ENCODE results near the gene ACSL1. TPM values are rescaled to one million over a fixed set of nuclear protein-coding genes. Genes with fewer than 3 reads are reported as not detected.

Gene ACSL1
- total RNA-seq, 2 donors from 2014 or later: 110 to 111 TPM

DNA sequence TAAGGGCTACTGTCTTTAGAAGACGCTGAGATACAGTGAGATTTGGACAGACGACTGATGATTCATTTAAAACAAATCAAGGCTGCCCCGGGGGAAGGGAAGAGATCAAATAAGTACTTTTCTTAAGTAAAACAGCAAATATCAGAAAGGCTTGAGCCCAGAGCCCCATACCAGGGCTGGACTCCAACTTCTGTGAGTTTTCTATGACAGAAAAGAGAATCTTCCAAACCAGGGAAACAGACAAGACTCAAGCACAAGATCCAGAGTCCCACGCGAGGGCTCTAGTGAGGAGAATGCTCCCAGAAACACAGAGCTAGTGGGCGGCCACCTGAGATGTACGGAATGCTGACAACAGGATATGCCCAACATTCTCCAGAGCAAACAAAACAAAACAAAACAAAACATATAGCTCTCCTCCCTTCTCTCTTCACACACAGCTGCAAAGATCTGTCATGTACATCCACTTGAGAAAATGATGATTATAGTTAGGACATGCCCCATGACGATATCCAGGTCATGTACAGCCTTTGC lies 13.1 kb downstream of the ACSL1 start:
- Mint-ChIP-seq H3K4me3 (peak overlapping the region; percentile 5), H3K36me3 (peaks cover 4% of the 10 kb centered on the region), H3K9me3 (no peaks in the 10 kb centered on the region), H3K27me3 (no peaks in the 10 kb centered on the region), H3K27ac (peak overlapping the region in 1 of 2 donors; percentile 14), H3K4me1 (ENCODE audit: low read depth in 2 of 2) (peaks cover 57 to 60% of the 10 kb centered on the region in 2 donors)
- DNase-seq (ENCODE audit: low spot score) (no peak), ATAC-seq (no peak)

DNA sequence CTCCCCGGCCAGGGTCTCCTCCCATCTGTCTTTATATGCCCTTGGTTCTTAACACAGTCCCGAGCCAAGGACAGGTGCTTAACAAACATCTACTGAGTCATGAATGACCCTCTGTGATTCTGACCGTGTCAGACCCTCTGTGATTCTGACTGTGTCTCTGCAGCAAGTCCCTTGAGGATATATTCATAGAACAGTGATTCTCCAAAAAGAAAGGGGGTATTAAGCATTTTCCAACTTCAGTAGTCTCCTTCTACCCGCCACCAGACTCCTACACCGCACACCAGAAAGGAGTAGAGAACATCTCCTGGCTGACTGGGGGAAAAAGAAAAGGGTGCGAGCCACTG lies 13.6 kb downstream of the ACSL1 start:
- Mint-ChIP-seq H3K36me3 (peaks cover 4% of the 10 kb centered on the region), H3K4me3 (no peak overlapping the region), H3K9me3 (no peaks in the 10 kb centered on the region), H3K4me1 (ENCODE audit: low read depth in 2 of 2) (peaks cover 57 to 59% of the 10 kb centered on the region in 2 donors), H3K27ac (no peak overlapping the region), H3K27me3 (no peaks in the 10 kb centered on the region)
- no peak for ATAC-seq
- DNase-seq (ENCODE audit: low spot score): no peak

DNA sequence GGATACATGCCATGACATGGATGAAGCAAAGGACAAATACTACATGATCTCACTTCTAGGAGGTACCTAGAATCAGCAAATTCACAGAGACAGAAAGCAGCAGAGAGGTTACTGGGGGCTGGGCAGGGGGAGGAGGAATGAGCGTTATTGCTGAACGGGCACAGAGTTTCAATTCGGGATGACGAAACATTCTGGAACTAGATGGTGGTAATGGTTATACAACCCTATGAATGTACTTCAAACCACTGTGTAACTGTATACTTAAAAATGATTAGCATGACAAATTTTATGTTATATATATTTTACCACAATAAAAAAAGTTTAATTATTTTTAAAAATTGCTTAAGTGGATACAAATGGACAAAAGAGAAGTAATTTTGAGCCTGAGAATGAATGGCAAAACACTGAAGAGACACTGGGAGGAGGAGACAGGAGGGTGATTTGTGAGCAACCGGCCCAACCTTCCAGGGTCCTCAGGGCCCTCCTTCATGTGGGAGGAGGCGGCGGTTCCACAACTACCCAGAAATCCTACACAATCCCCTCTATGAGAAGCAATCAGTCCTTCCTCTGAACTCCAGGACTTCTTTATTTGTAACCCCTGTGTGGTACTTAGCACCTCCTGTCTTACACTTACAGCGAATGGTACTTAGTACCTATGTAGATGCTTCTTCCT lies 14.1 kb downstream of the ACSL1 start:
- no peak overlapping the region for H3K4me3 Mint-ChIP-seq
- no peak for ATAC-seq
- peaks cover 54 to 57% of the 10 kb centered on the region in 2 donors for H3K4me1 Mint-ChIP-seq (ENCODE audit: low read depth in 2 of 2)
- H3K9me3 Mint-ChIP-seq: no peaks in the 10 kb centered on the region
- H3K27me3 Mint-ChIP-seq: no peaks in the 10 kb centered on the region
- DNase-seq (ENCODE audit: low spot score): no peak
- peaks cover 4% of the 10 kb centered on the region for H3K36me3 Mint-ChIP-seq
- no peak overlapping the region for H3K27ac Mint-ChIP-seq

DNA sequence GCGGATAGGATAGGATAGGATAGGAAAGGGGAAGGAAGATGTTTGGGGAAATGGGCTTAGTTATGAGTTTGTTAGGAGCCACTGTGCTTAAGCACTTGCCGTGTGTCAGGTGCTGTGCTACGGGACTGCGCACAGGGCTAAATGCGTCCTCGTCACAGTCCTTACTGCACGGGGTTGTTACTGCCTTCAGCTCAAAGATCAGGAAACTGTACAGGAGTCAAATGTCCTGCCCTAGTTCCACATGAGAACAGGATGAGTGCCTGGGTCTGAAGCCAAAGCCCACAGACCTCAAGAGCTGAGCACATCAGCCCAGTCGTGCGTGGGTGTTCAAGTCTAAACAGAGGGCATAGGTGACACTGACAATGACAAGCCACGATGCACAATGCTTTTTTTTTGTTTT lies 15.0 kb downstream of the ACSL1 start:
- no peaks in the 10 kb centered on the region for H3K9me3 Mint-ChIP-seq
- H3K36me3 Mint-ChIP-seq: peaks cover 4% of the 10 kb centered on the region
- no peak overlapping the region for H3K27ac Mint-ChIP-seq
- no peak for ATAC-seq
- no peak for DNase-seq (ENCODE audit: low spot score)
- H3K27me3 Mint-ChIP-seq: no peaks in the 10 kb centered on the region
- H3K4me1 Mint-ChIP-seq (ENCODE audit: low read depth in 2 of 2): peaks cover 55 to 57% of the 10 kb centered on the region in 2 donors
- no peak overlapping the region for H3K4me3 Mint-ChIP-seq

DNA sequence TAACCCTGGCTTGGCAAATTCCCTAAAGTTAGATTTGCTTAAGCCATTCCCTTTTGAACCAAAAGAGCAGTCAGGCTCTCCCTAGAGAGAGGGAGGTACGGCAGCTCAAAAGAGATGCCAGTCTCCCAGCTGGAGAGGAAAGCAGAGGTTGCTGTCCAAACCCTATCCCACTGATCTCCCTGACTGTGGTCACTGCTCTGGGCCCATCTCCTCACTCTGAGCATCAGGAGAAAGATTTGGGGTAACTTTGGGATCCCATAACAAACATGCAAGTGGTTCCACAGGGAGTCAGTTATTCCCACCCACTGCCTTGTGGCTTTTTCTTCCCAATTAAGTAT lies 17.1 kb downstream of the ACSL1 start:
- Mint-ChIP-seq H3K36me3 (peaks cover 4% of the 10 kb centered on the region), H3K4me1 (ENCODE audit: low read depth in 2 of 2) (peaks cover 46 to 50% of the 10 kb centered on the region in 2 donors)

DNA sequence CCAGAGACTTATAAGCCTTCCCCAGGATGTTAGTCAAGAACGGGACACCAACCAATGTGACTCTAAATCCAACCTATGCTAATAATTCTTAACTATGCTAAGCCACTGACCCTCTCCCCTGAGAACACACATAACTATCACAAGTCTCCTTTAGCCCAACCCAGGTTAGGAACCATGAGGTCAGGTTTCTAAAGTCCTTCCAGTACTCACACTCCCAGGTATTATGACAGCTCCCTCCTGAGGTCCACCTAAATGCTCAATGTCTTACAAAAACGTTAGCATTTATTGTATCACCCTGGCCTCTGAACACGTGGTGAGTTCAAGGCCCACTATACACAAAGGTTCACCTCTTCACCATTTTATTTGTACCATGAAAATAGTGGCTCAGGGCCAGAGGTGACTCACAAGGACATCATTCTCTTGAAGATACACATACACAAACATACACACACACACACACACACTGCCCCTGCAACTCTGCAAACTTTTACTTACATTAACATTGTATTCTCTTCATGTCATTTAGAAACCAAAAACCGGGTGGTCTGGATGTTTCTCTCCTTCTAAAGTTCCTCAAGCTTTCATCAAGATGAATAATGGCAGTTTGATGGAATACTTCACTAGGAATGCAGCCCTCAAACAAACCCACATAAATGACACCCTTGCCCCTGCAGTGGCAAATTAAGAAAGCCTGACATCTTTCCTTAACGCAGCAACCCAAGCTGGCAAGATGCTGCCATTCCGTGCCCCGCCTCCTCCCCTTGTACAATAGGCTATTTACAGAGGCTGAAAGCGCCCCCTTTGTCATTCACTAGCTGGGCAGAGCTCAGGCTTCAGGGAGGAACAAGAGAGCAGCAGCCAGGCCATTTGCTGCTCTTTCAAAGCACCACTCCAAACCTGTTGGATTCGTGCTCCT lies 17.7 kb downstream of the ACSL1 start:
- Mint-ChIP-seq H3K9me3 (no peaks in the 10 kb centered on the region), H3K27me3 (no peaks in the 10 kb centered on the region)
- DNase-seq (ENCODE audit: low spot score): no peak

More for the DNA sequence above, 17.1 kb downstream of the ACSL1 start:
- H3K4me3 Mint-ChIP-seq: no peak overlapping the region
- no peaks in the 10 kb centered on the region for H3K27me3 Mint-ChIP-seq
- ATAC-seq (no peak), DNase-seq (ENCODE audit: low spot score) (no peak)
- no peak overlapping the region for H3K27ac Mint-ChIP-seq
- no peaks in the 10 kb centered on the region for H3K9me3 Mint-ChIP-seq

DNA sequence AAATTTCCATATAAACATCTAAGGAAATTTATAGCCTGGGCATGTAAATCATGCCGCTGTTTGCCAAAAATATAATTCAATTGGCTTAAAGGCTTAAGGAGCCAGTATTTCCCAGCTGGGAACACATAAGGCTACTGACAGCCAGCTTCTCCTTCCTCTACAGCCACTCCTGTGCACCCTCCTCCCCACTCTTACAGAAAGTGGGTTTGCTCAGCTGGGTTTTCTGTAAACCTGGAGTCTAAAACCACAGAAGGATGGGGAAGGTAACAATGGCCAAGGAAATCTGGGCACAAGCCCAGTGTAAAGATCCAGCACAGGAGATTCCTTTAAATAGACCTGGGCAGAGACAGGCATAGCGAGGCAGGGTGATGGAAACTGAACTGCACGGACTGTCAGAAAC lies 18.5 kb downstream of the ACSL1 start:
- H3K9me3 Mint-ChIP-seq: no peaks in the 10 kb centered on the region
- ATAC-seq: no peak
- DNase-seq (ENCODE audit: low spot score): no peak
- H3K27ac Mint-ChIP-seq: no peak overlapping the region
- peaks cover 32 to 37% of the 10 kb centered on the region in 2 donors for H3K4me1 Mint-ChIP-seq (ENCODE audit: low read depth in 2 of 2)
- H3K36me3 Mint-ChIP-seq: peaks cover 4% of the 10 kb centered on the region
- no peaks in the 10 kb centered on the region for H3K27me3 Mint-ChIP-seq
- H3K4me3 Mint-ChIP-seq: no peak overlapping the region

More for the DNA sequence above, 17.7 kb downstream of the ACSL1 start:
- no peak for ATAC-seq
- H3K27ac Mint-ChIP-seq: peak overlapping the region in 1 of 2 donors; percentile 4
- peaks cover 40 to 45% of the 10 kb centered on the region in 2 donors for H3K4me1 Mint-ChIP-seq (ENCODE audit: low read depth in 2 of 2)
- H3K4me3 Mint-ChIP-seq: no peak overlapping the region
- H3K36me3 Mint-ChIP-seq: peaks cover 4% of the 10 kb centered on the region

DNA sequence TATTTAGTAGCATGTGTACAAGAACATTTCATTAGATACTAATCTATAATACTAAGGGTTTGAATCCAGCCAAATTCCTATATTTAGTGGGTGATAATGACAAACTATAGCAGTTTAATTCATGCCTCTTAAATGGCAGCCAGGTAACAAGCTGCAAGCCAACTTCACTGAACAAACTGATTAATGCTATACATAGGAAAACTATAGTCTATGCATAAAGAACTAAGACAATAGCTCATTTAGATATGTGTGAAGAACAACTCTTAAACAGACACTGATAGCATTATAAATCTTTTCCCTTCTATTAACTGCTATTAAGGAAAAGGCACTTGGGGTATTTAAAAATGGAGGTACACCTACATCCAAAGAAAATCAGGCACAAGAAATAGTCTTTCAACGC lies 19.1 kb downstream of the ACSL1 start:
- peaks cover 27 to 35% of the 10 kb centered on the region in 2 donors for H3K4me1 Mint-ChIP-seq (ENCODE audit: low read depth in 2 of 2)
- DNase-seq (ENCODE audit: low spot score) (no peak), ATAC-seq (no peak)
- peaks cover 4% of the 10 kb centered on the region for H3K36me3 Mint-ChIP-seq
- H3K27ac Mint-ChIP-seq: peak overlapping the region in 1 of 2 donors; percentile 4
- no peaks in the 10 kb centered on the region for H3K27me3 Mint-ChIP-seq
- H3K9me3 Mint-ChIP-seq: no peaks in the 10 kb centered on the region
- H3K4me3 Mint-ChIP-seq: no peak overlapping the region

DNA sequence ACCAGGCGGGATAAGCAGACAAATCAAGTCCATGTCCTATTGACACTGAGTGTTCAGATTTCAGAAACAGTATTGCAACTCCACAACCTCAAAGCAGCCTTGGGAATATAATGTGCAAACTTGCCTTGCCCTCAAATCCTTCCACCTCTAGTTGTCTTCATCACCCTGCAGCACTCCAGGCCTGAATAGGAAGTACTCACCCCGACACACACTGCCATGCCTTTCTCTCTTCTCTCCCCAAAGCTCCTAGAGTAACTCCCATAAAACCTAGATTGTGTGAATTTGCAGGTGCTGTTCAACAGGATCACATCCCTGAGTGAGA lies 19.6 kb downstream of the ACSL1 start:
- Mint-ChIP-seq H3K9me3 (no peaks in the 10 kb centered on the region), H3K4me3 (no peak overlapping the region), H3K4me1 (ENCODE audit: low read depth in 2 of 2) (peaks cover 24 to 35% of the 10 kb centered on the region in 2 donors), H3K36me3 (peaks cover 4% of the 10 kb centered on the region), H3K27me3 (no peaks in the 10 kb centered on the region), H3K27ac (peak overlapping the region in 1 of 2 donors; percentile 4)
- ATAC-seq (no peak), DNase-seq (ENCODE audit: low spot score) (no peak)

DNA sequence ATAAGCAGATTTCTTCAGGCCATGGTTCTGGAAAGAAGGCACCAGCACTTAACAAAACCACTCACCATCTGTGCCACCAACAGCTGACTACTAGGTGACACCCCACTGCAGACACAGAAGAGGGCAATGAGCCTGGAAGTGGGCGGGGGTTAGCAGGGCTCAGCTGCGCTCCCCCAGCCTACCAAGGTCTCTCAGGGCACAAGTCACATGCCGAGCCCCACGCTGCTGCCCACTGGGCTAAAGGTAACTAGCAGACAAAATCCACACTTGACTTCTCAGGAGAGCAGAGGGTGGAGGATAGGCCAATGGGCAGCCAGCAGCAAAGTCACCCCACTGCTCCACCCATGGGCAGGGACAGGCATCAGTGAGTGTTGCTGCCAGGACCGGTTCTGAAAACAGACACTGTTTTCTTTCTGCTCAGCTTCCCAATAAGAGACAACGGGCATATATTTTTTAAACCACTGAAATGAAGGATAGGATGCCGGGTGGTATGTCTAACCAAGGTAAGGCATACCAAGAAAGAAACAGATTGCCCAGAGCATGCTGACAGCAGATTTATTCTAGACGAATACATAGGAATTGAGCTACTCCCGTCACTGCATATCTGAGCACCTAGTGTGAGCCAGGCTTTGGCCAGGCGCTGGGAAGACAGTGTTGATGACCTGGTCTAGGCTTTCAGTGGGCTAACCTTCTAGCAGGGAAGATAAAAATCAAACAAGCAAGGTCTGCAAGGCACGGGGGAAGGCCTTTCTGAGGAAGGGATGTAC lies 20.1 kb downstream of the ACSL1 start:
- DNase-seq (ENCODE audit: low spot score): no peak
- no peaks in the 10 kb centered on the region for H3K9me3 Mint-ChIP-seq
- H3K4me3 Mint-ChIP-seq: no peak overlapping the region
- H3K4me1 Mint-ChIP-seq (ENCODE audit: low read depth in 2 of 2): peaks cover 22 to 33% of the 10 kb centered on the region in 2 donors
- H3K27ac Mint-ChIP-seq: peak overlapping the region in 1 of 2 donors; percentile 4
- no peaks in the 10 kb centered on the region for H3K27me3 Mint-ChIP-seq
- peaks cover 4% of the 10 kb centered on the region for H3K36me3 Mint-ChIP-seq
- ATAC-seq: peak in 1 of 2 donors; percentile 48

DNA sequence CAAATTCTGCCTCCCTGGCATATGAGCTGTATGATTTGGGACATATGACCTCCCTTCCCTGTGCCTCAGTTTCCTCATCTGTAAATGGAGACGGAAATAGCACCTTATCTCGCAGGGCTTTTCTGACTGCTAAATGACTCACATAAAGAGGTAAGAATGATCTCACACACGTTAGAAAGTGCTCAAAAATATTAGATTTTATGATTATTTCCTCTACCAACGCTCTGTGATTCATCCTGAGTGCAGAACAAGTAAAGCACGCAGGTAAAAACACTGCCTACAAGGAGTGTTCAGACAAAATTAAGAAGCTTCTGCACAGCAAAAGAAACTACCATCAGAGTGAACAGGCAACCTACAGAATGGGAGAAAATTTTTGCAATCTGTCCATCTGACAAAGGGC lies 21.1 kb downstream of the ACSL1 start:
- H3K27me3 Mint-ChIP-seq: no peaks in the 10 kb centered on the region
- no peaks in the 10 kb centered on the region for H3K36me3 Mint-ChIP-seq
- H3K4me3 Mint-ChIP-seq: no peak overlapping the region
- peaks cover 18 to 28% of the 10 kb centered on the region in 2 donors for H3K4me1 Mint-ChIP-seq (ENCODE audit: low read depth in 2 of 2)
- ATAC-seq (no peak), DNase-seq (ENCODE audit: low spot score) (no peak)
- no peak overlapping the region for H3K27ac Mint-ChIP-seq
- H3K9me3 Mint-ChIP-seq: no peaks in the 10 kb centered on the region

DNA sequence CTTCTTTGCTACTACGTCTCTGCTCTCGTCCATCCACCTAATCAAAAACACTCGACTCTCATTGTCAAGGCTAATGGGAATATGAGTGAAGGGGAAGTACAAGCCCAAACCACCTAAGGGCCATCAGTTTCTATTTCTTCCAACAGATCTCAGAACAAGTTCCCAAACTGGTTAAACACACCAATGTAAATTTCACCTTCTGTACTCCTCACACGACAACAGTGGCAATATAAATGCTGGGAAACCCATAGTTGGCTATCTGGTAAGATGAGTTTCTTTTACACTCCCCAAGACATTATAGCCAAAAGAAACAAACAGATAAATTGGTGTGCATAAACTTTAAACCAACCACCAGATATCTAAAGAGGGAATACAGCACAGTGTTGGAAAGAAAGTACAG lies 21.9 kb downstream of the ACSL1 start:
- Mint-ChIP-seq H3K36me3 (no peaks in the 10 kb centered on the region), H3K4me1 (ENCODE audit: low read depth in 2 of 2) (peaks cover 18 to 28% of the 10 kb centered on the region in 2 donors), H3K4me3 (no peak overlapping the region), H3K9me3 (no peaks in the 10 kb centered on the region), H3K27me3 (no peaks in the 10 kb centered on the region), H3K27ac (no peak overlapping the region)
- DNase-seq (ENCODE audit: low spot score) (no peak), ATAC-seq (no peak)

DNA sequence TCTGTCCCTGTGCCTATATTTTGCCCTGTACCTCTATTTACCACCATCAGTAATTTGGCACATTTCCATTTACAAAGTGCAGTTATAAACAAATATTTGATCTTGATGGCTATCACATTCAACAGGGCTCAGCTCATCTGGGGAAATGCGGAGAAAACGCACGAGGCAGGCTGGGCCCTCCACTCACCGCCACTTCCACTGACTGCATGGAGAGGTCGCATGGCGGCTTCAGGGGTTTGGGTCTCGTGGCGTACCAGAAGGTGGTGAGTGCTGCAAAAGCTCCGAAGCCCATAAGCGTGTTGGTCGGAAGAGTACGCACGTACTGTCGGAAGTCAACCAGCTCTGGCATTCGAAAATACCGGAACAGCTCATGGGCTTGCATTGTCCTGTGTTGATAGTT lies 22.6 kb downstream of the ACSL1 start:
- ATAC-seq: no peak
- H3K4me3 Mint-ChIP-seq: no peak overlapping the region
- H3K27me3 Mint-ChIP-seq: no peaks in the 10 kb centered on the region
- no peak for DNase-seq (ENCODE audit: low spot score)
- no peaks in the 10 kb centered on the region for H3K9me3 Mint-ChIP-seq
- no peak overlapping the region for H3K27ac Mint-ChIP-seq
- H3K36me3 Mint-ChIP-seq: no peaks in the 10 kb centered on the region
- peaks cover 15 to 24% of the 10 kb centered on the region in 2 donors for H3K4me1 Mint-ChIP-seq (ENCODE audit: low read depth in 2 of 2)

DNA sequence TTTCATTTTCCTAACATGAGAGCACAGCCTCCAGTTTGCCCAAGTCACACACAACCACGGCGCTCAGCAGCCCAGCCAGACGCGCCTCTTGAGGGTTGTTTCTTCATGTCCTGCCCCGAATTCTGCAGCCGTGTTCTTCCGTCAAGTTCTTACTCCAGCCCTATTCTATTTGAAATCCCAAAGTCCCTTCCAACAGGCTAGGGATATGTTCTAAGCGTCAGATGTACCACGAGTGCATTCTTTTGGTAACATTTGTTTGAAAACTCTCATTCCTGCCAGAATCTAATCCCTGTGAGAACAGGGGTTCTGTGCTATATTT lies 23.1 kb downstream of the ACSL1 start:
- DNase-seq (ENCODE audit: low spot score) (no peak), ATAC-seq (no peak)
- H3K27ac Mint-ChIP-seq: no peak overlapping the region
- peaks cover 11 to 21% of the 10 kb centered on the region in 2 donors for H3K4me1 Mint-ChIP-seq (ENCODE audit: low read depth in 2 of 2)
- no peaks in the 10 kb centered on the region for H3K9me3 Mint-ChIP-seq
- no peaks in the 10 kb centered on the region for H3K27me3 Mint-ChIP-seq
- no peaks in the 10 kb centered on the region for H3K36me3 Mint-ChIP-seq
- H3K4me3 Mint-ChIP-seq: no peak overlapping the region
